ENCODE data around the gene DENND1B.
"Not testable (repeated sequence)": the region's sequence is repeated elsewhere in the genome, so short reads cannot be mapped to it uniquely, and the experiment has no call there.

Gene DENND1B

DNA sequence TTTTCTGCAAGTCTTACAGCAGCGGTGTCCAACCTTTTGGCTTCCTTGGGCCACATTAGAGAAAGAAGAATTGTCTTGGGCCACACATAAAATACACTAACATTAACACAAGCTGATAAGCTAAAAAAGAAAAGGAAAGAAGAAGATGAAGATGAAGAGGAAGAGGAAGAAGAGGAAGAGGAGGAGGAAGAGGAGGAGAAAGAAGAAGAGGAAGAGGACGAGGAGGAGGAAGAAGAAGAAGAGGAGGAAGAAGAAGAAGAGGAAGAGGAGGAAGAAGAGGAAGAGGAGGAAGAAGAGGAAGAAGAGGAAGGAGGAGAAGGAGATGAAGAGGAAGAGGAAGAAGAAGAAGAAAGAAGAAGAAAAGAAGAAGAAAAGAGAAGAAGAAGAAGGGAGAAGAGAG, 230.7 kb downstream of the DENND1B start:
- DNase-seq = no peak

DNA sequence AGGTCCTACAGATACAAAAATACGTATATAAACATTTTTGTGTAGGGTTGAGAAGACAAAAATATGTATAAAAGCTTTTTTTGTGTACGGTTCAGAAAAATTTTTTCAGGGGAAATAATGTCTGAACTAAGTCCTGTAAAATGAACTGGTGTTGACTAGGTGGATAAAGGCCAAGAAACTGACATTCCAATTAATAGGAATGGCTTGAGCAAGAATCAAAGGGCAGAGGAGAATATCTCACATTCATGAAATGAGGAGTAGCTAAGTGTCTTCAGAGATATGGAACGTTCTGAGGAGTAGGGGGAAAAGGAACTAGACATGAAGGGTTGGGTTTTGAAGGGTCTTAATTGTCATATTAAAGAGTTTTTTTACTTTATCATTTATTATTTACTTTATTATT, 231.2 kb downstream of the DENND1B start:
- no peak for DNase-seq

DNA sequence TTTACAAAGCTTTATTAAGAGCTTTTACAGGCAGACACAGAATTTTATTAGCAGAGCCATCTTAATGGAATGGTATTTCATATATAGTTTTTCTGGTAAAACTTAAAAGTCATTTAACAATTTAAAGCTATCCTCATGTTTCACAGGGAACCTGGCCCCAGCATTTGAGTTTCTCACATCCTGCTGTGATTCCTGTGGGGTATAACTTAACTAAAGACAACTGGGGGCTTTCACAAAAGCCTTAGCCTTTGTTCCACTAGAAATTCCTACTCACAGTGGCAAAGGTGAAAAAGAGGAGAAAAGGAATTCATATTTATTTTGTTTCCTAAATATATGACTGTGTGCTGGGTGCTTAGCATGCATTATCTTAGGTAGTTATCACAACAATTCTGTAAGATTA, 233.9 kb downstream of the DENND1B start:
- no peak for DNase-seq

DNA sequence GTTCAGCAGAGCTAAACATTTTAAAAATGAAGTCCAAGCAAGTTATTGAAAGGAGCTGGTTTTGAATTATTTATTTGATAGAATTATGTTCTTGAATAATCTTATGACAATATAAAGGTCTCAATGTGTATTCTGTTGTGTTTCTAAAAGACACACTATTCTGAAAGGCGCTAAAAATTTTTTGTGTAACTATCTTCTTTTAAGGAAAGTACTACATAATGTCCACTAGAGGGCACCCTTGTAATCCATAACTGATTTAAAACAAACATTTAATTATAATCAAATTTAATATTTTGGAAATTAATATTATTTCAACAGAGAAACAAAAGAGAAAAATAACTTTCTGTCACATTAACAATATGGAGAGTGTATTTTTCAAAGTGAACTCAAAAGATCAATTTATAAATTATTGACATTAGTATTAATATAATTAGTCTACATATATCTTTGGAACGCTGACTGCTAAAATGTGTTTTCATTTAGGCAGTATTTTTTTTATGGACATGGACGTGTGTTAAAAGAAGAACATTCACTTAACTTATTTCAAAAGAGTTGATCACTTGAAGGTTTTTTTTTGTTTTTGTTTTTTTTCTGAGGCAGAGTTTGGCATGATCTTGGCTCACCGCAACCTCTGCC, 248.4 kb downstream of the DENND1B start:
- DNase-seq = peak in 2 of 4 experiments; percentile 60 to 81

DNA sequence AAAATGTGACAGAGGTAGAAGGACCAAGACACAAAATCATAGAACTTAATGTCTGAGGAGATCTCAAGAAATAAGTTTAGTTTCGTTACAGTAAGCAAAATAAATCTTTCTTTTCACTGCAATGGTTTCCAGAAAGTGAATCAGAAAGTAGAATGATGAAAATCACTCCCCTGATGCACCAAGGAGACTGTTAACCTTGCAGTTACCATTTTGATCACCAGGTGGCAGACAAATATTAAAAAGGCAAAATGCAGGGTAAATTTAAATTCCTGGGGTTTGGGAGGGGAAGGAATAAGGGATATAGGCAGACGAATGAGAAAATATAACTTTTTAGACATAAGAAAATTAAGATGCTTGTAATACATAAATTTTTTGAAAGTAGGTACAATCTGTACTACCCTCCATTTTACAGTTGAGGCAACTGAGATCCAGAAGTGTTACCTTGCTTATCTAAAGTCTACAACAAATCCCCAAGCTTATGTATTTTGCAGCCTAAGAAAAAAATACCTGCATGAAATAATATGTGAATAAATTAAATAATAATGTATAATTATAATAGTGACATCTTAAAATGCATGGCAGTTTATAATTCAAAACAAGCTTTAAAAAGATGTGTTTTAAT, 254.1 kb downstream of the DENND1B start:
- DNase-seq = peak; percentile 29 to 58 (median 48)

DNA sequence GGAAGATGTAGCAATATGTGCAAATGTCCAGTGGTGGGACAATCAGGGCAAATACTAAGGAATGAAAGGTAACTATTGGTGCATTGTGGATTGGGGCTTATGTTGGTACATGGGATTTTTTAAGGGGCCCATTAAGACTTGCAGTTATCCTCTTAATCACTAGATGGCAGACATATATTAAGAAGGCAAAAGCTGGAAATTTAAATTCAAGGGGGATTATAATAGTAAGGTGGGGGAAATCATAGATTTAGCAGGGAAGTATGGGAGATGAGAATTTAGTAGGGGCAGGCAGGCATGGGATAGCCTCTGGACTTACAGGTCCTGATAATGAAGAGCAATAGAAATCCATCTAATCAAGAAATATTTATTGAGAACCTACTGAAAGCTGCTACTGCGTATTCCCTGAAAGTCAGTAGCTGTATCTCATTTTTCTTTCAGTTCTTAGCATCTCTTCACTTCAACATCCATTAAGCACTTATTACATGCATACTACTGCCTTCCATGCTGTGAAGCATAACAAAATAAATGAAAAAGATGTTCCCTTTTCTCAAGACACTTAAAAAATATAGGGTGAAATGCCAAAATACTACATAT, 255.4 kb downstream of the DENND1B start:
- DNase-seq = peak in 2 of 4 experiments; percentile 7 to 24

DNA sequence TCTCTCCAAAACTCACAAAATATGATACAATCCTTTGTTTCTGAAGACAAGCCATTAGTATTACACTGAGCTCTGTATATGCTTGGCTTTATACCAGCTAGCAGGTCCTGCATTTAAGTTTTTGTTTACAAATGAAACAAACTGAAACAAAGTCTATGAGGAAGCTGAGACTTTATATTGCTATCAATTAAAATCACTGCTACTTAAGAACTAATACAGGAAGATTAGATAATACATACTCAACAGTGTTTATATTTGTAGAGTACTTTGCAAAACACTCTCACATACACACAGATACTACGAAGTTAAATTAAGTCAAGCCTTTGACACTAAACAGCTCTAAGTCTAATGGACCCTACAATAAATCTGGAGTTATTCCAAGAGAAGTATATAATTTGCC, 259.9 kb downstream of the DENND1B start:
- DNase-seq = no peak

DNA sequence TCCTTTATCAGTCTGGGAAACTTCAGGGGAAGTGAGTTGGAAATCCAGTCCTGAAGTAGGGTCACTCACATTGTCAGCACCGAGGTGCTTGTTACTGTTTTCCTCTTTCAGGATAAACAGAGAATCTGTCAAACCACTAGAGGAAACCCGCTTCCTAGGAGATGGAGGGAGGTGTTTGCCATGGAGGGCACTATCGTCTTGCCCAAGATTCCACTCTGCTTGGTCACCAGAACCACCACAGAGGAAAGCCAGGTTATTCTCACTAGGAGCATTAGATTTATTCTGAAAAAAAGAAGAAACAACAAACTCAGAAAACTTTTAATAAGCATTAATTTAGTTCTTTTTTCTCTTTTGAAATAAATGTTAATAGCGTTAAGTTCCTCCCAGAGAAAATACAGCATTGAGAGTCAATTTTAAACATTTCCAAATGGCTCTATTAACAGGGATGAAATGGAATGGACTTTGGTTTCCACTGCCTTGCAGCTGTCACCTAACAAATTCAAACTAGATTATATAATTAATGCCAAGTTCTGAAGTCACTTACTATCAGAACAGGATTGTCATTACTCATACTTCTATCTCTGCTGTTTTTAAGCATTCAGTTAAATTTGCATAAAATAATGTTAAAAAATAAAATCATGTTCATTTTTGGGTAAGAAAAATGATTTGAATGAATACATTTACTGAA, 264.4 kb downstream of the DENND1B start:
- no peak for DNase-seq

DNA sequence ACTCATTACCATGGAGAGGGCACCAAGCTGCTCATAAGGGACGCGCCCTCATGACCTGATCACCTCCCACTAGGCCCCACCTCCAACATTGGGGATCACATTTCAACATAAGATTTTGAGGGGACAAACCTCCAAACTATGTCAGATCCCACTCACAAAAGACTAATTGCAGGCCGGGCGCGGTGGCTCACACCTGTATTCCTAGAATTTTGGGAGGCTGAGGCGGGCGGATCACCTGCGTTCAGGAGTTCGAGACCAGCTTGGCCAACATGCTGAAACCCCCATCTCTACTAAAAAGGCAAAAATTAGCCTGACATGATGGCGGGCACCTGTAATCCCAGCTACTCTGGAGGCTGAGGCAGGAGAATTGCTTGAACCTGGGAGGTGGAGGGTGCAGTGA, 278.6 kb downstream of the DENND1B start:
- DNase-seq = no peak

DNA sequence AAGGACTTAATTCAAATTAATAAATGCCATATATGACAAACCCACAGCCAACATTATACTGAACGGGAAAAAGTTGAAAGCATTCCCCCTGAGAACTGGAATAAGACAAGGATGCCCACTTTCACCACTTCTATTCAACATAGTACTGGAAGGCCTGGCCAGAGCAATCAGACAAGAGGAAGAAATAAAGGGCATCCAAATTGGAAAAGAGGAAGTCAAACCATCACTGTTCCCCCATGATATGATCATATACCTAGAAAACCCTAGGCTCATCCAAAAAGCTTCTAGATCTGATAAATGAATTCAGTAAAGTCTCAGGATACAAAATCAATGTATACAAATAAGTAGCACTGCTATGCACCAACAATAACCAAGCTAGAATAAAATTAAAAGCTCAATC, 283.8 kb downstream of the DENND1B start:
- DNase-seq = not testable (repeated sequence)

DNA sequence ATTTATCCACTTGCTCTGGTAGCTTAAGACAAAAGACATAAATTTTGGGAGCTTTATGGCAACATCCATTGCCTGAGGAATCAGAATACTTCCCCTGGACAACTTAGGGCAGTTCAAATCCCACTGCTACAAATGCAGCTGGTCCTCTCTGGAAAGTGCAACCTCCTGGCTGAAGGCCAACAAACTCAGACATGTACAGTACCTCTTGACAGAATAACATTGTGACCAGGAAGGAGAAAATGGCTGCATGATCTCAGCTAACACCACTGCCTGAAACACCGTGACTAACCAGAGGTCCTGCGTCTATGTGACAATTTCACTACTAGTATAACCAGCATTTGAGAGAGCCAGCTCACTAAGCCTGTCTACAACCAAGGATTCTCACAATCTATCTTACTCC, 288.3 kb downstream of the DENND1B start:
- no peak for DNase-seq

DNA sequence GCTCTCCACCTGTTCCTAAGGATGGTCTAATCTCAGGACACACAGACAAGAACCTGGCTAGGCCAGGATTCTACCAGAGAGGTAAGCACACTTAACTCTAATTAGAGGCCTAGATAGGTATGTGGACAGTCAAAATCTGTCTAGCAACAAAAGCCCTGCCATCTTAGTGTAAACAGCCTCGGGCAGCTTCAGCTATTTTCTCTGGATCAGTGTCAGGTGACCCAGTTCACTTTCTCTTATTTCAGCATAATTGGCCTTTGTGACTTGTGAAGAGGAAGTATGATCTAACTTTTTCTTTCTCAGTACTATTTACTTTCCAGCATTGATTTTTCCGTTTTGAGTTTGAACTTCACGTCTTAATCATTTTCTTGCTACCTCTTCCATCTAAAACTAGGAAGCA, 289.5 kb downstream of the DENND1B start:
- peak; percentile 23 to 57 (median 44) for DNase-seq

DNA sequence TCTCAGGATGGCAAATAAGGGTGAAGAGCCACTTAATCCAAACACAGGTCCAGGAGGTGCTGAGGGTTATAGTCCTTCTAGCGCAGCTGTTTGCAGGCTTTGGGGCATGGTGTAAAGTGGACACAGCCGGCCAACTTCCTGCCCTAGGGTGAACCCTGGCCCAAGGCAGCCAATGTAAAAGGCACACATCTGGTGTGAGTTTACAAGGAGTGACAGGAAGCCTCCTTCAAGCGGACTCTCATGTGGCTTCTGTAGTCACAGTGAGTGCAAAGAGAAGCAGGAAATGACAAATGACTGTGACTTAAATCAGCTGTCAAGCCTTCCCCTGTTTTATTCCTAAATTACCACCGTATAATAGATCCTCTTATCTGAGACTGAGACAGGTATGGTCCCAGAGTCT, 294.2 kb downstream of the DENND1B start:
- DNase-seq = peak in 3 of 4 experiments; percentile 10 to 12 (median 12)

DNA sequence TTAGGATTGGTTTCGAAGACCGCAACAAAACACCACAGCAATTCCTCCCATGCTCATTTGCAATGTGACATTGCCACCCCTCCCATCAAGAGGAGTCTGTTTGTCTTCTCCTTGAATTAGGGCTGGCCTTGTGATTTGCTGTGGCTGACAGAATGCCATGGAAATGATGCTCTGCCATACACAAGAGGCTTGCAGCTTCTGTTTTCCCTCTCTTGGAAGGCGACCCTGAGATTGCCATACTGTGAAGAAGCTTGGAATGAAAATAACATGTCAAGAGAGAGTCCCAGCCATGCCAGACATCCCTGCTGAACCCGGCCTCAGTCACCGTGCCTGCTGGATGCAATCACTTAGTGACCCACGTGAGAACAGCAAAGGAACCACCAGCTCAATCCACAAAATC, 294.8 kb downstream of the DENND1B start:
- DNase-seq = no peak

DNA sequence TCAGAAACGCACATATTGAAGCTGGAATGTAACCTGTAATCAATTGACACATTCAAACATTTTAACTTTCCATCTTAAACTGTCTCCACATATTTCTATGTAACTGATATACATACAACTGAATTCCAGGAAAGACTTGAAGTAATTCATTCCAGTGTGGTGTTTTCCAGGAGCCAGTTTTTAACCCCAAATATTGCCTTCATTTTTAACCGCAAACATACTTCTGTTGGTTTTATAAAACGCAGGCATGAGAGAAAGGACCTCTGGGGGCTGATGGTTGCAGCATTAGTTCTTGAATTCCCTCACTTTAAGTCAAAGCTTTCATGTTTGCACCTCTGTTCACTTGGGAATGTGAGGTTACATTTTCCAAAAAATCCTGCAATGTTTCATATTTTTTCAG, 303.1 kb downstream of the DENND1B start:
- no peak for DNase-seq

DNA sequence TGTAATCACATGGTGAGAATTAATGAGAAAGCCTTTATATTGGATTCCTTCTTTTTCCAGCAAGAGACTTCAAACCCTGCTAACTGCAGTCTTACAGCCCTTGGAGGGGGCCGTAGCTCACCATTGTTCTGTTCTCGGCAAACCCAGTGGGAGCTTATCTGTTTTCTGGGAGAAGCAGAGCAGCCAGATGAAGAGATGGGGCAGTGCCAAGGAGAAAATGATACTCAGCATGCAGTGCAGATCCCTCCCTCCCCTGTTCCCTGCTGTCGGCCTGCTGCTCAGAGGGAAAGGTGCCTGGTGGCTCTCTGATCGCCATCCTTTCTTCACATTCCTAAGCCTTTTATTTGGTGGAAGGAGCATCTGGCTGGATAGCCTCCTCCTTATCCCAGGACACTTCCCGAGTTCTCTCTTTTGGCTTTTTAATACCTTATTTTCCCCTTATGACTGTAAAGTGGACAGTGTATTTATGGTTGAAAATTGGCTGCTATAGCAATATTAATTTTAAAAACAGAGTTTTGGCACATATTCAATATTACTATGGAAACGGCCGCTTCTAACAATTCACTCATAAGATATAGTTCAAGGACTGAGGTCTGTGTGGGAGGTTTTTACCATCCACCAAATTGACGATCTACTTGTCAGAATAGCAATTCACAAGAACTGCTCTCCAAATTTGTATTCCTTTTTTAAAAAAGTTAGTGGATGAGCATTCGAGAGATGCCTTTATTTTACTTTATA, 303.9 kb downstream of the DENND1B start:
- DNase-seq = no peak

DNA sequence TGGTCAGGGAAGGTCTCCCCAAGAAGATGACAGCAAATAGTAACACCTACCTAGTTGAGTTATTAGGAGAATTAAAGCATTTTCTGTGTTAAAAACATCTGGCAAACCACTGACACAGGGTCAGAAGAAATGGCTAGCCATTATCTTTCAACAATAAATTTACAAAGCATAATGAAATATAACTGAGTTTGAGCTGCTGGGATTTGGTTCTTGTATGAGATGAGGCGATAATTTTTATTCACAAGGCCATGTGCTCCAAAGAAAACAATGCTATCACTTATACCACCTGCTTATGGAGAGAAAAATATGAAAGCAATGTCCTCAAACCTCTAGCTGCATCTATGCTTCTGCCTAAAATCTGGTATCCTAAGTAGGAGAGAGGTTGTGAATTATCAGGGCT, 304.9 kb downstream of the DENND1B start:
- DNase-seq = no peak

DNA sequence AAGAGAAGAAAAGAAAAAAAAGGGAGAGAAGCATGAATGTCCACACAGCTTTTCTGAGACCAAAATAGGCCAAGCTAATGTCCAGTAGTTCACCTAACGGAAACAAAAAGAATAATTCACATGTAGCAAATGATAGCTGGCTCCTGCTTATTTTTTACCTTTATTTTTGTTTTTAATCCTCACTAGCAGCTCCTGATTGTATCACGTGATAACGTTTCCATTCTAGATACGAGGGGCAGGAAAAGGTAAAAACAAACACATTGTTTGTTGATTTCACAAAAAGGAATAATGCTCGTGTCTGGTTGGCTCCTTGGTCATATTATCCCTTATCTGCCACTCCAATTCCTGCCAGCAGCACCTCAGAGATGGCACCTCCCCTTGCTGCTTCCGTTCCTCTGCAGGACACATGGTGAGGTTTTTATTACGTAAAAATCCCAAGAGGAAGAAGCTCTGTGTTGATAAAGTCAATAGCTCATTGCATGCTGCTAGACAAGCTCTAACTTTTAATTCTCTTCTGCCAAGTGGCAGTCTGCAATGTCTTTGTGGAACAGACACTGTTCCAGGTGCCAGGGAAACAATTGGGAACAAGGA, 305.6 kb downstream of the DENND1B start:
- DNase-seq = peak; percentile 9 to 41 (median 38)

DNA sequence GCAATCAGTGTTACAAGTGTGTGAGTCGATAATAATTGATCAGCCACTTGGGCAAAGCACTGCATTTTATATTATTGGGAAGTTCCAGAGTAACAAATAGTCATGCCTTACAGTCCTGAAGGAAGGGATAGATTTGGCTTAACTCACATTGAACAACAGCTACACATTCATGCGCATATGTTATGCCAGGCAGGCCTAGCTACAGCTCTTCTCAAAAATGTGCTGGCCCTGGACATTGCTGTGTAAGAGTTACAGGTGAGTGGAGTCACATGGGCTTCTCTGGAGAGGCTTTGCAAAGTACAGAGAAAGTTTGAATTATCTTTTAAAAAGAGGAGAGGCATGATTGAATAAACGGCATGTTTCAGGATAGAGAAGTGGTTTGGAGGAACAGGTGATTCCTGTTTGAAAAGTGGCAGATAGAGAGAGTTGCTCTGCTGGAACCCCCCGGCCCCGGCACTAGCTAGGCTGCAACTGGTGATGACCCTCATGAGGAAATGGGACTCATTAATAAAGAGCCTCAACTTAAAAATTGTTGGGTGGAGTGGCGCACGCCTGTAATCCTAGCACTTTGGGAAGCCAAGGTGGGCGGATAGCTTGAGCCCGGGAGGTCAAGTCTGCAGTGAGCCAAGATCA, 306.6 kb downstream of the DENND1B start:
- DNase-seq = no peak

DNA sequence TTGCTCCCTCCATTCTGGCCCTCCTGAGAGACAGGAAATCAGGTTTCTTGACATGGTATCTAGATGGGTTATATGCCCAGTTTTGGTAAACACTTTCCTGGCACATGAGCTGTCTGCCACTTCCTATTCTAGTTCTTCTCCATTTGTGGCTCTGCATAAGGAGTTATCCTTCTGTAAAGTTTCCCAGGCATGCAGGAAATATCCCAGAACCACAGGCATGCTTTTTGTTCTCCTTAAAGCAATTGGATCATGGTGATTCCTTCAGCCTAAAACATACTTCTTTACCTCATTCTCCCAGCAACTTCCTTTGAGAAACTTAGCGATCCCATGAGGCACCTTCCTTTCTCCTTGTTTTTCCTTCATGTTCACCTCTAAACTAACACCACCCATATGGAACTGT, 307.4 kb downstream of the DENND1B start:
- DNase-seq = no peak

DNA sequence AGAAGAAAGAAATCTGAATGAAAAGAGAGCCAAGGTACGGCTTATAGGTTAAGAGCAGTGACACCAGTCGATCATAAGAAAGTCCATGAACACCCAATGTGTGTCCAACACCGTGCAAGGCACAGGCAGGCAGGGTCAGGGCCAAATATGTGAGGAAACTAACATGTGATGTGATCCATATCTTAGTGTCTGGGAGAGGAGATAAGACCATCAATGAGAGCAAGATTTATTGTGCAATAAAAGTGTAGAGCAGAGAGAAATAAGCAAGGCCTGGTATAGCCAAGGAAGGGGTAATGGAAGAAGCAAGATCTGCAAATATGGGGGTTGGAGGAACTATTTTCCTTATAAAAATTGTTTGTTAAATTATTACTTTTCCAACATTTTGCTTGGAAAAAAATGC, 308.5 kb downstream of the DENND1B start:
- DNase-seq = no peak

All from suppressor macrophage (primary cell).